GM19238 (cell line): ENCODE data around the gene YBEY.

Experiments
- DNase-seq: peaks from one replicate; pipeline ENCODE4 v3.0.0; 2011; ENCODE audit warnings: low spot score; ENCODE audit not compliant: insufficient read length

Gene YBEY

DNA sequence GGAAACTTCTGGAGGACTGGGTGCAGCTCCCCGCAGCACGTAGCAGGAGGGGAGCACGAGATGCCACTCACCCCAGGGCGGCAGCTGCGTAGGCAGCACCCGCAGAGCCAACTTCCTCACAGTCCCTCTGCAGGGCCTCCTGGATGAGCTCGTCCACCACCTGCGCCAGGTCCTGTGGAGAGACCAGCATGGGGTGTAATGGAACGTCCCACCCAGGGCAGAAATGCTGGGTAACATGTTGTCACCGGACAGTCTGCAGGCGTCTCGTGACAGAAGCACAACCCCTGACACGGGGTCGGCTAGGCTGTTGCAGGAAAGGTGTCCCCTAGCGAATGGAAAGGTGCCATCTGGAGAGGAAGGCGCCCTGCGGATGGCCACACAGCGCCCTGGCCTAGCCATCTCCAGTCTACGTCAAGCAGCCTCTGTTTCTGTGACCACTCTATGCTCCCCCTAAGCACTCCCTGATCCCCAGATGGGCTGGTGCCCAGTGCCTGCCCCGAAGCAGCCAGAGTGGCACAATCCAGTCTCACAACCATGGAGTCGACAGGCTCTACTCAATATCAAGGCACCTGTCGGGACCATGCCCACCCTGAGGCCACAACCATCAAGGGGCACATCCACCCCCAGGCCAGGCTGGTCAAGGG is 22.0 kb upstream of the YBEY start:
- no peak for DNase-seq

- no peak for DNase-seq
Observed at GRCh38 chr21:46264690-46265144, 21.4 kb upstream of the YBEY start.

GRCh38 chr21:46265736-46266525 is 20.2 kb upstream of the YBEY start:
- DNase-seq, result no peak

DNA sequence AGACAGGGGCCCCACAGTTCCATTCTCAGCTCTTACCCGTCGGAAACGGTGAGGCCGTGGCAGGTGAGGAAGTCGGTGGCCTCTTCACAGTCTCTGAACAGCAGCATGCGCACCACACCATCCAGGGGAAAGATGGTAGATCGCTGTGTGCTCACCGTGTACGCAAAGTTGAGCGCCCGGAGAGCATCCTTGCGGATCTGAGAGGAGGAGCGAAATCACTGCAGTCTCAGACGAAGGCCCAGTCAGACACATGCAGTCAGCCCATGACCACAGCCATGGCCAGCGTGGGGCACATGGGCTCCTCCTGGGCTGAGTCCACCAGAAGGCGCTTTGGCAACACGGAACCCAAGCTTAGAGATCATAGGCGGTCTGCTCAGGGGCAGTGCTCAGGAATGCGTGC is 19.2 kb upstream of the YBEY start:
- DNase-seq, result no peak

DNA sequence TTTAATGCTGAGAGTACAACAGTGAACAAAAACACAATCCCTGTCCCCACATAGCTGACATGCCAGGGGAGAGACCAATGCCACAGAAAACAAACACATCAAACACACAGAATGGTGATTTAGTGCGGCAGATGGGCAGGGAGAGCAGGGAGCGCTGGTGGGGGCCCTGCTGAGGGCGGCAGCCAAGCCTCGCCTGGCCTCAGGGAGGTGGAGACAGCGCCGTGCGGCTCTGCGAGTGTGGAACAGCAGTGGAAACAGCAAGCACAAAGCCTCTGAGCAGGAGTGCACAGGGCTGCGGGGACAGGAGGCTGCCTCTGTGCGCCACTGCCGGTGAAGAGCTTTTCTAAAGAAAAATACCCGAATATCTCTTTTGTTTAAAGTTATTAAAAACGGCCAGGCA is 17.8 kb upstream of the YBEY start:
- DNase-seq, result no peak

GRCh38 chr21:46269466-46269865 is 16.7 kb upstream of the YBEY start:
- DNase-seq, result no peak

- no peak for DNase-seq
Observed at GRCh38 chr21:46273341-46273740, 12.8 kb upstream of the YBEY start.

DNA sequence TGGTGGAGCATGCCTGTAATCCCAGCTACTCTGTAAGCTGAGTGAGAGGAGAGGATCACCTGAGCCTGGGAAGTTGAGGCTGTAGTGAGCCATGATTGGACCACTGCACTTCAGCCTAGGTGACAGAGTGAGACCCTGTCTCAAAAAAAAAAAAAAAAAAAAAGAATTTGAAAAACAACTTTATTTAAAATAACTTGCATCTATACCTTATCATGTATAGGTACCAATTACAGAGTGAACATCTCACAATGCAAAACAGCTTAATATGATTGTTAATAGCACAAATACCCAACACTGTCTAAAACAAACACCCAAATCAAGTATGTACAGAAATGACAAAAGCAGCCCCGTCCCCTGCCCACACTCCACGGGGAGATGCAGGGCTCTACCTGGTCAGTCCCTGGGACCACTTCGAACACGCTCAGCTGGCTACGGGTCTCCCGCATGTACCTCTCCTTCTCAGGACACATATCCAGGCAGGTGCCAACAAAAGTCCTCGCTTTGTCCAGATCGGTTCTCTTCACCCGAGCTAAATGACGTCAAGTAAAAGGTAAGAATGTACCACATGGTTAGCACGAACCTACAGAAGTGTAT is 11.2 kb upstream of the YBEY start:
- no peak for DNase-seq

DNA sequence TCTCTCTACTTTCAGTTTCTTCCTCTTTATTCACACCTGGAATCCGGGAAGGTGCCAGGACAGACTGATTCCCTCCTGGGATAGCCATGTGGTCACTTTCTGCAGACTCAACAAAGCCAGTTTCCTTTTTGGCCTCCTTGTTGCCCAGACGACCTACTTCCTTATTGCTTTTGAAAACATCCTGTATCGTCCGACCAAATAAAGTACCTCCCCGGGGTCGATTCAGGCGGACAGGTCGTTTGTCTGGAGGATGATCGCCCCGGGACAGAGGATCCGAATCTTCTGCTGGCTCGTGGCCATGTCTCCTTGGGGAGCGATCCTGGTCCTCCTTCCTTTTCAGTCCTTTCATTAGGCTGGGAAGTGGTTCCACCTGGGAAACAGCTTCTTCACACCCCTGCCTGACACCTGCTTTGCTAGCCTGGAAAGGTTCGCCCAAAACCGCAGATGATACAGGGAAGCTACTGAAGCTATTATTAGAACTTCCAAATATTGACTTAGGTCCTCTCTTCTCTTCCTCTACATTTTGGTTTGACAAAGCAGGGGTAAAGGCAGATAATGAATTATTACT is 2.0 kb upstream of the YBEY start:
- DNase-seq, result no peak

- no peak for DNase-seq
Observed at GRCh38 chr21:46284733-46285132, 1.4 kb upstream of the YBEY start.

DNA sequence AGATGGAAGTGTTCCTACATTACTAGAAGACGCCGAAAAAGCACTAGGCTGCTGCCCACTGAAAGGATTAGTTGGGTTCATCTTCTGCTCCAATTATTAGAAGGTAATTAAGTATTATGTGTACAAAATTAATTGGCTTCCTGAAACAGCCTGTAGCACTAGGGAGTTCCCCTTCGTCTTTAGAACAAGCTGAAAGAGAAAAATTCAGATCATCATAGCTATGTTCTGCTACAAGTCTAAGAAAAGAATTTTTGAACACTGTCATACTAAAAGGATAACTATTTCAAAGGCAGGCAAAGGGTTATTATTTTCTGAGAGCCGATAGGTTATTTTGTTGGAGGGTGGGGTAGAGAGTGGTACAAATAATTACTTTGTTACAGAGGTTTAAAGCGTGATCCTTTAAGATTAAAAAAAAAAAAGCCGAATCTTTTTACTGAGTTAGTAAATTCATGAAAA is 908 bp upstream of the YBEY start, which contains the start of gene MCM3AP:
TSS of gene MCM3AP (minus strand) at position 406 of the 456 bp plus-strand sequence. CDS start at position 81, 325 bp downstream.
- DNase-seq, result no peak

- no peak for DNase-seq
Observed at GRCh38 chr21:46286648-46287002, 483 bp downstream of the YBEY start.

- no peak for DNase-seq
Observed at GRCh38 chr21:46287541-46287940, 1.4 kb downstream of the YBEY start.

GRCh38 chr21:46289655-46290179 is 3.6 kb downstream of the YBEY start:
- no peak for DNase-seq

- no peak for DNase-seq
Observed at GRCh38 chr21:46291561-46291960, 5.4 kb downstream of the YBEY start.

DNA sequence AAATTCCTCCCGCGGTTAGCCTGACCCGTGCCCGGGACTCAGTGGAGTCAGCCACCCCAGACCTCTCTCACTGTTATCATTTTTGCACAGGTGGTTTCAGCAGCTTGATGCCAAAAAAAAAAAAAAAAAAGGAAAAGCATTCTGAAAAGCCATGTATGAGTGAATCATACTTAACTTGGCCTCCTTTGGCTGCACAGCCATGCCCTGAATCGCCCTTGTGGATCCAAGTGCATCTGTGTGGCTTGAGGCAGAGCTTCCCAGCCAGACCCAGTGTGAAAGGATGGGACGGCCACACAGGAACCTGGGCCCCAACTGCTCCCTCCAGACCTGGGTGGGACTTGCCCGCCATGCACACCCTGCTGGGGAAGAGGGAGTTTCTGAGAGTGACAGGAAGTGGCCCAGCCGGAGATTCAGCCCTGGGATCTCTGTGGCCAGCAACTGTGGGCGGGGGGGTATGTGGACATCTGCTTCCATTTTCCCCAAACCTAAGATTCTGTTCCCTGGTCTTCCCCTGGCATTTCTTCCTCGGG is 8.6 kb downstream of the YBEY start:
- peak; percentile 27 for DNase-seq

- DNase-seq, result no peak
Observed at GRCh38 chr21:46295177-46295770, 9.1 kb downstream of the YBEY start.

DNA sequence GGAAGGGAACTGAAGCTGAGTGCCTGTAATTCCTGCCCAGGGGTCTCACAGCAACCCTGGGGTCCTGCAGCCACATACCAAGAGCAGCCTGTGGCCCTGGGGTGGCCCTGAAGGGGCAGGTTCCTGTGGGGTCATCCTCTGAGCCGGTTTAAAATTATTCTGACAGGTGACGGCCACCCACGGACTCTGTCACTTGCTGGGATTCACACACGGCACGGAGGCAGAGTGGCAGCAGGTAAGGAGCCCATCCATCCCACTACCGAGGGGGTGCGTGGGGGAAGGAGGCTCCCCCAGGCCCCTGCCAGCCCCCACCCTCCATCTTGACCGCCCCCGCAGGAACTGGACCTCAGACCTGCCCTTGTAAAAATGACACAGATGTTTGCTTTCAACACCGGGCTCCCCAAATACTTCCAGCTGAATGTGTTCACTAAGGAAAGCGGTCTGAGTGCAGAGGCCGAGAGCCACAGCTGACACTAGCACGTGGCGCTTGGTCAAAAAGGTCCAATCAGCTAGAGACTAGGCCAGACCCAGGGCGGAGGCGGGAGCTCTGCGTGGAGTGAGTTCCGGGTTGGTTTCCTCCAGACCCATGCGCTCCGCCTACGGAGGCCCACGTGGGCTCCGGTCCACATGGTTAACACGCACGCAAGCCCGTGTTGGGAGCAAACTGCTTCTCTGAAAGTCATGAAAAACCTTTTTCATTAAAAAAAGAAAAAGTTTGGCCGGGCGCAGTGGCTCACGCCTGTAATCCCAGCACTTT is 10.0 kb downstream of the YBEY start:
- peak; percentile 39 for DNase-seq

DNA sequence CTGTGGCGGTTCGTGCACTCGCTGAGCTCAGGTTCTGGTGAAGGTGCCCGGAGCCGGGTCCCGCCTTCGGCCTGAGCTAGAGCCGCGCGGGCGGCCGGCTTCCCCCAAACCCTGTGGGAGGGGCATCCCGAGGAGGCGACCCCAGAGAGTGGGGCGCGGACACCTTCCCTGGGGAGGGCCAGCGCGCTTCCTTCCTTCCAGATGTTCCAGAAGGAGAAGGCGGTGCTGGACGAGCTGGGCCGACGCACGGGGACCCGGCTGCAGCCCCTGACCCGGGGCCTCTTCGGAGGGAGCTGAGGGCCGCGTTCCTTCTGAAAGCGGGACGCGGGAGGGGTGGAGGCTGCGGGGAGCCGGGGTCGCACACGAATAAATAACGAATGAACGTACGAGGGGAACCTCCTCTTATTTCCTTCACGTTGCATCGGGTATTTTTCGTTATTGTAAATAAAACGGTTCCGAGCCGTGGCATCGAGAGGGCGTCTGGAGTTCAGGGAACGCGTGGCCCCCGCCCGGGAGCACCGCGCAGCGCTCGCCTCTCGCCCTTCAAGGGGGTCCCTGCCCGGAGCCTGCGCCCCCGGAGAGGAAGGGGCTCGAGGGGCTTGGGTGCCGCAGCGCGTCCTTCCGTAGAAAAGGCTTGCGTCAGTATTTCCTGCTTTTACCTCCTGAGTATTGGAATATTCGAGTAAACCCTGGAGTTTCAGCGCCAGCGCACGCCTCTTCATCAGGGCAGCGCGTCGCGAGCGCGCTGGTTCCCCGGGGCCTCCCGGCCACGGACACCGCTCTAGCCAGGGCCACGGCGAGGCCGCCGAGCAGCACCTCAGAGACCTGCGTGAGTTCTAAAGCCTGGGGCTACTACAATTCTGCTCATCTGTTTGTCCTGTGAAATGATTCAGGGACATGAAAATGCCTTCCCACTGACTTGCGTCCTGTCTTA is 11.5 kb downstream of the YBEY start:
- DNase-seq, result no peak
